Measurements from ENCODE around the gene ADGRA1. TPM values are rescaled to one million over a fixed set of nuclear protein-coding genes. Genes with fewer than 3 reads are reported as not detected.

ADGRA1 gene
- total and polyA plus RNA-seq, 2 experiments from 2014 or later = 0.23 to 0.52 TPM

- TF ChIP-seq JUNB (IDR thresholded peaks at IDR 0.05; ENCODE audit: unreplicated experiment) (no peak), NANOG (IDR thresholded peaks at IDR 0.05; ENCODE audit: borderline replicate concordance) (no peak), CREB1 (CRISPR knock-in tag; IDR thresholded peaks at IDR 0.05; ENCODE audit: low read depth) (no peak), POLR2AphosphoS5 (IDR thresholded peaks at IDR 0.05; ENCODE audit: low read depth) (no peak), ZNF331 (CRISPR knock-in tag; IDR thresholded peaks at IDR 0.05; ENCODE audit: low read depth) (no peak)
- TF ChIP-seq, protein P1, sequence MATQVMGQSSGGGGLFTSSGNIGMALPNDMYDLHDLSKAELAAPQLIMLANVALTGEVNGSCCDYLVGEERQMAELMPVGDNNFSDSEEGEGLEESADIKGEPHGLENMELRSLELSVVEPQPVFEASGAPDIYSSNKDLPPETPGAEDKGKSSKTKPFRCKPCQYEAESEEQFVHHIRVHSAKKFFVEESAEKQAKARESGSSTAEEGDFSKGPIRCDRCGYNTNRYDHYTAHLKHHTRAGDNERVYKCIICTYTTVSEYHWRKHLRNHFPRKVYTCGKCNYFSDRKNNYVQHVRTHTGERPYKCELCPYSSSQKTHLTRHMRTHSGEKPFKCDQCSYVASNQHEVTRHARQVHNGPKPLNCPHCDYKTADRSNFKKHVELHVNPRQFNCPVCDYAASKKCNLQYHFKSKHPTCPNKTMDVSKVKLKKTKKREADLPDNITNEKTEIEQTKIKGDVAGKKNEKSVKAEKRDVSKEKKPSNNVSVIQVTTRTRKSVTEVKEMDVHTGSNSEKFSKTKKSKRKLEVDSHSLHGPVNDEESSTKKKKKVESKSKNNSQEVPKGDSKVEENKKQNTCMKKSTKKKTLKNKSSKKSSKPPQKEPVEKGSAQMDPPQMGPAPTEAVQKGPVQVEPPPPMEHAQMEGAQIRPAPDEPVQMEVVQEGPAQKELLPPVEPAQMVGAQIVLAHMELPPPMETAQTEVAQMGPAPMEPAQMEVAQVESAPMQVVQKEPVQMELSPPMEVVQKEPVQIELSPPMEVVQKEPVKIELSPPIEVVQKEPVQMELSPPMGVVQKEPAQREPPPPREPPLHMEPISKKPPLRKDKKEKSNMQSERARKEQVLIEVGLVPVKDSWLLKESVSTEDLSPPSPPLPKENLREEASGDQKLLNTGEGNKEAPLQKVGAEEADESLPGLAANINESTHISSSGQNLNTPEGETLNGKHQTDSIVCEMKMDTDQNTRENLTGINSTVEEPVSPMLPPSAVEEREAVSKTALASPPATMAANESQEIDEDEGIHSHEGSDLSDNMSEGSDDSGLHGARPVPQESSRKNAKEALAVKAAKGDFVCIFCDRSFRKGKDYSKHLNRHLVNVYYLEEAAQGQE (IDR thresholded peaks at IDR 0.05; ENCODE audit: unreplicated experiment) = no peak
Observed at GRCh38 chr10:133159950-133160825, 72.5 kb downstream of the ADGRA1 start, which contains the start of gene KNDC1 (continued).

GRCh38 chr10:133160826-133161471, 73.2 kb downstream of the ADGRA1 start:
- DNase-seq (ENCODE audit: low spot score) = peak; percentile 47
- Mint-ChIP-seq H3K9me3 (no peaks in the 10 kb centered on the region), H3K27ac (no peak overlapping the region), H3K4me3 (peak overlapping the region; percentile 66), H3K27me3 (ENCODE audit: insufficient read depth, low read depth, poor library complexity) (peaks cover 20% of the 10 kb centered on the region), H3K4me1 (peaks cover 19% of the 10 kb centered on the region), H3K36me3 (ENCODE audit: low read depth) (peaks cover 4% of the 10 kb centered on the region; the same call in 1 of the 3 replicates)
- peaks cover 13% of the 10 kb centered on the region for H3K4me1 ChIP-seq (ENCODE audit: insufficient read depth)
- no peaks in the 10 kb centered on the region for H3K27me3 ChIP-seq (ENCODE audit: insufficient read depth)
- H3K27ac ChIP-seq (ENCODE audit: low read depth) = no peak overlapping the region
- peak; percentile 10 for ATAC-seq
- H3K79me2 ChIP-seq (replicated peaks; ENCODE audit: insufficient read depth) = no peaks in the 10 kb centered on the region
- peak overlapping the region; percentile 80 for H3K4me3 ChIP-seq
- TF ChIP-seq ZNF462 (CRISPR knock-in tag; IDR thresholded peaks at IDR 0.05) = no peak
- peak in 1 of 2 experiments; percentile 19; a peak in 1 of 4 replicates for TF ChIP-seq CTCF (conservative IDR thresholded peaks at IDR 0.05; ENCODE audit: low read depth in 2 of 2)
- H4K20me1 ChIP-seq (replicated peaks; ENCODE audit: insufficient read depth) = no peaks in the 10 kb centered on the region
- peak overlapping the region; percentile 47; the same call in 1 of the 2 replicates for H2AFZ ChIP-seq
- H3F3A ChIP-seq (replicated peaks; ENCODE audit: low read depth) = 0 out of 2 replicates have a peak, but pooled peaks cover 7% of the 10 kb centered on the region
- H3K4me2 ChIP-seq = peak overlapping the region; percentile 89
- no peaks in the 10 kb centered on the region for H3K36me3 ChIP-seq (ENCODE audit: insufficient read depth)
- no peaks in the 10 kb centered on the region for H3K9me2 ChIP-seq (ENCODE audit: insufficient read depth)
